DMS153 (cell line): ENCODE data around the gene IER2.

ENCODE experiments used
- DNase-seq: peaks from one replicate; lab custom pipeline; 2025; lab: John Stamatoyannopoulos, UW

The IER2 gene

DNA sequence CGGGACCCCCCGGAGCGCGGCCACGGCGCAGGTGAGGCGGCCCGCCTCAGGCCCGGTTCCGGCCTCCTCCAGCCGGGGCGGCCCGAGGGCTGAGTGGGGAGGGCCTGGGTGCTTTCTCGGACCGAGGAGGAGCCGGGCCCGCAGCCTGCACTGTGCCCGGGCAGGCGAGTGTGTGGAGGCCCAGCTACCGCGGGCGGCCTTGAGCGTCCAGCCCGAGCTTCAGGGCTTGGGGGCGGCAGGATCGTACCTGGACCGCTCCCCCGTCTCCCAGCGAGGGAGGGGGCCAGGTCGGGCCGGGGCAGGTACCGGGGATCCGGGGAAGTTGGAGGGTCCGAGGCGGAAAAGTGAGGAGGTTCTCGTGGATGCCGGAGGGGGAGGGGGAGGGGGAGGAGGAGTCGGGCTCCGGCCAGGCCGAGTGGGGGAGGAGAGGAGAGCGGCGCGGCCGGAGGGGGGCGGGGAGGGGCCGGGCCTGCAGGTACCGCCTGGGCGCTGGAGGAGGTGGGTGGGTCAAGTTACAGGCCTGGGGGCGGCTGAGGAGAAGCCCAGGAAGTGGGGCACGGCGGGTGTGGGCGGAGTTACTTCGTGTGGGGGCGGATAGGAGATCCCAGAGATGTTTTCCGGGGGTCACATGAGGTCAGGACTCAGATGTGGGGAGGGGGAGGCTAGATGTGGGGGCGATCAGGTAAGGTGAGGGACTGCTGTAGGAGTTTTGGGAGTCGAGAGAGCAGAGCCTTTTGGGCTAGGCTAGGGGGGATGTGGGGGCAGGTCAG, 31.6 kb upstream of the IER2 start:
- peak; percentile 29 for DNase-seq

DNA sequence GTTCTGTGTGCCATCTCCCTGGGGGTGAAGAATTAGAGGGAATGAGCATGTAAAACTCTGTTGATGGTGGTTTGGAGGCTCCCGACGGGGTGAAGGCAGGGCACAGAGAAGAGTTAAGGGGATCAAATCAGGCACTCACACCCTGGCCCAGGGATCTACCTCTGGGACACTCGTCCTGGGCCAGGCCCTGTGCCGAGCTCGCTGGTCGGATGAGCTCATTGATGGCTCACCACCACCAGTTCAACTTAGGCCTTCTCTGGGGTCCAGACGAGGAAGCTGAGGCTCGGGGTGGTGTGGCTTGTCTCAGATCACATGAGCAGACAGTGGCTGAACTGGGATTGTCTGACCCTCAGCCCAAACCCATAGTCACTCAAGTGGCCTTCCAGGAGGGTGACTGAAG, 30.6 kb upstream of the IER2 start:
- DNase-seq: no peak

DNA sequence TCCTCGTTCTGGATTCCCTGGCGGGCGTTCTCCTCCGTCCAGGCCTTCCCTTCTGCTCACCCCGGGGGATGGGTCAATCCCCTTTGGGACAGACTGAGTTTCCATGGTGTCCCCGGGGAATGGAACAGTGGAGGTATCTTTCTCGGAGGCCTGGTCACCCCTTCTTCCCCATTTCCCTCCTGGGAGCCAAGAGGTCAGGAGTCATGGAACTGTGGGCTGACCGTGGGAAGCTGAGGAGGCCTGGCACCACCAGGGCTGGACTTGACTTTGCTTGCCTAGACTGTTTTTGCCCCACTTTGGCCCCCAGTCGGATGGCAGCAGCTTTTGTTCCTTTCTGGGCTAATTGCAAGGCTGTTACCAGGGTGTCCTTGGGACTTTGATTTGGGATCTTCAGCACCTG, 30.2 kb upstream of the IER2 start:
- DNase-seq: no peak

DNA sequence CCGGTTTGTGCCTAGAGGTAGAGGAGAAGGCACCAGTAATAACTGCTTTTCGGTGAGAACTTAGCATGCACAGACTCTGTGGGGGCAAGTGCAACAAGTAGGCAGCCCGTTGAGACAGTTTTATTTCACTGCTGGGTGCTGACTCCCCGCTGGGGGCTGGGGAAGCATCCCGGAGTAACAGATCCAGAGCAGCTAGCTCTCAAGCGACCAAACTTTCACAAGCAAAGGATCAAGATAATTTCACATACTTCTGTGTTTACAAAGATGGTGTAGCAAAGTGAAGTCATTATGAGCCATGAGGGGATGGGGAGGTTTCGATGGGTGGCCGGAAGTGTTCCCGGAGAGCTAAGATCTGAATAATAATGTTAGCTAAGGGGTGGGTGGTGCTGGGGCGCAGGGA, 29.4 kb upstream of the IER2 start:
- DNase-seq: no peak

DNA sequence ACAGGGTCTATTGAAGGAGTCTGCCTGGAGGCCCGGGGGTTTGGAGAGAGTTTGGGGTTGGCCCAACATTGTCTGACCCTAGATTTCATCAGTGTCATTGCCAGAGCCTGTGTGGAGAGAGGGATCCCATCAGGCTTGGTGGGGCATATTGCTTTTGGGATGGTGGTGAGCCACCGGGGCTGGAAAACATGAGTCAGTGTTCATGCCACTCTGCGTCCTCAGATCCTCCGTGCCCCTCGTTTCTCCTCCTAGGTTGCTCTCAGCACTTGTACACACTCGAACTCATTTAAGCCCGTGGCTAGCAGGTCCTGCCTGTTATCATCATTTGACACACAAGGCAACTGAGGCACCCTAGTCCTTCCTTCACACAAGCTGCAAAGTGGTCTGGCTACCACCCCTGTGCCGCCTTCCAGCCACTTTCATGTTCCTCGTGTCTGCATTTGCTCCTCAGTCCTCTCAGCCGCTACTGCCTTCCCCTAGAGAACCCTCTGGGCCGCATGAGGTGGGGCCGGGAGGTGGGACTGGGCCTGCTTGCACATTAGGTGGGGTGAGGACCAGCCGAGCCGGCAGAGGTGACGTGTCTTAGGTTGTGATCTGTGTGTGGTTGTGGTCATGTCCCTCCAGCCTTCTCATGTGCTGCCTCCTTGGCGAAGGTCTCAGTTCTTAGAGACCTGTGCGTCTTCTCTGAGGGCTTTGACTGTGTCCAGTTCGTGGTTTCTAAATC, 28.5 kb upstream of the IER2 start:
- DNase-seq: no peak

DNA sequence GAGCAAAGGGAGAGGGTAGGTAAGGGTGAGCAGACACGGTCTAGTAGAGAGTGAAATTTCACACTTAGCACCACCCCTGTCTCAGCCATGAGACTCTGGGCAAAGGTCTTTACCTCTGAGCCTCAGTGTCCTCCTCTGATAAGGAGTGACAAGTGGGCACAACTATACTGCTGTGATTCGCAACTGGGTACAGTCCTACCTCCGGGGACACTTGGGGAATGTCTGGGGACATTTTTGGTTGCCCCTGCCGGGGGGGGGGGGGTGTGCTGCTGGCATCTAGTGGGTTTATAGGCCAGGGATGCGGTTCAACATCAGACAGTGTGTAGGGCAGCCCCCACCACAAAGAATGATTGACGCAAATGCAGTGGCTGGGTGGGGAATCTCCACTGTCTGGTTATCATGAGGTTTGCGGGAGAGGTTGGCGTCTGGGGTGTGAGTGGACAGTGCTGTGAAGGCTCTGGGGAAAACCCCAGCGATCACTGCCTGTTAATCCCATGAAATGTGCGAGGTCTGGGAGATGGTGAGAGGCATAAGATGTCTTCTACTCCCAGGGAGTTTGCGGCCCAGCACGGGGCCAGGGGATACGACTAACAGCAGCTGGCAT, 27.8 kb upstream of the IER2 start:
- DNase-seq: no peak

DNA sequence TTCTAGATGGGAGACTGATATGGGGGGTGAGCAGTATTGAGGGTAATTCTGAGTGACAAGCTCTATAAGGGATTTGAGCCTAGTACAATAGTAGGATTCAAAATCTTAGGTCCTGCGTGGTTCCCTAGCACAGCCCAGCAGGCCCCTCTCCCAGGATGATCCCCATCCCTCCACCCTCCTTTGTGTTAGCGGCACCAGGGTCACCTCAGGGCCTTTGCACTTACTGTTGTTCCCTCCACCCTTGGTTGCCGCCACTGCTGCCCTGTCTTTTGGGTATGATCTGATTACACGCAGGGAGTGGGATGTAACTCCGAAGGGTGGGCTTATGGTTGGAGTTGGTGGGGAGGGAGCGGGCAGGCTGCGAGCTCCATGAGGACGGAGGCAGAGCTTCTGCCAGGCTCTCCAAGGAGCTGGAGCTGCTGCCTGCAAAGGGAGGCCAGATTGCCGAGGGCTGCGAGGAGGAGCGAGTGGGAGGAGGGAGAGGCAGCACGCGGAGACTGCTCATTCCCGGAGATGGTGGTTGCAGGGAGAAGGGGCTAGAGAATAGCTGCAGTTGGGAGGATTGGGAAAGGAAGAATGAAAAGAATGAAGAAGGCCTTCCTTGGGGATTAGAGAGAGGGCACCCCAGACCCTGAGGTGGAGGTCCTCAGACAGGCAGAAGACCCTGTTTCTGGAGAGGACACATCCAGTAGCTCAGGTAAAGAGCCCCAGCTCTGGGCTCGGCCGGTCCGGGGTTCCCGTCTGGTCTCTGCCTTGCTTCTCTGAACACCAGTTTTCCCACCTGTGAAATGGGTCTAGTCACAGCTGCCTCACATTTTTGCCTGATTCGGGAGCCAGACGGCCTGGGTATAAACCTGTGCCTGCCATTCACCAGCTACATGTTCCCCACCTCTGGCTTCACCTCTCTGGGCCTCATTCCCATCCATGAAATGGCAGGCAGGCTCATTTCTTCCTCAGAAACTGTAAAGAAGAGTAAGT, 26.9 kb upstream of the IER2 start:
- no peak for DNase-seq

DNA sequence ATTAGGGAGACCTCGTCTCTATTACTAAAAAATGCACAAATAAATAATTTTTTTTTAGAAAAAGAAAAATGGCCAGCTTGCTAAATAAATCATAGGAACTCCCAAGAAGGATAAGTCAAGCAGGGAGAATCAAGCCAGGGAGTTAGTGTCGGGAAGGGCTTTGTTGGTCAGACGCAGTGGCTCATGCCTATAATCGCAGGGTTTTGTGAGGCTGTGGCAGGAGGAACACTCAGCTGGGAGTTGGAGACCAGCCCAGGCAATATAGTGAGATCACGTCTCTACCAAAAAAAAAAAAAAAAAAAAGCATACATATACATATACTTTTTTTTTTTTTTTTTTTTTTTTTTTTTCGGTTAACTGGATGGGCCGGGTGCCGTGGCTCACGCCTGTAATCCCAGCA, 23.2 kb upstream of the IER2 start:
- no peak for DNase-seq

DNA sequence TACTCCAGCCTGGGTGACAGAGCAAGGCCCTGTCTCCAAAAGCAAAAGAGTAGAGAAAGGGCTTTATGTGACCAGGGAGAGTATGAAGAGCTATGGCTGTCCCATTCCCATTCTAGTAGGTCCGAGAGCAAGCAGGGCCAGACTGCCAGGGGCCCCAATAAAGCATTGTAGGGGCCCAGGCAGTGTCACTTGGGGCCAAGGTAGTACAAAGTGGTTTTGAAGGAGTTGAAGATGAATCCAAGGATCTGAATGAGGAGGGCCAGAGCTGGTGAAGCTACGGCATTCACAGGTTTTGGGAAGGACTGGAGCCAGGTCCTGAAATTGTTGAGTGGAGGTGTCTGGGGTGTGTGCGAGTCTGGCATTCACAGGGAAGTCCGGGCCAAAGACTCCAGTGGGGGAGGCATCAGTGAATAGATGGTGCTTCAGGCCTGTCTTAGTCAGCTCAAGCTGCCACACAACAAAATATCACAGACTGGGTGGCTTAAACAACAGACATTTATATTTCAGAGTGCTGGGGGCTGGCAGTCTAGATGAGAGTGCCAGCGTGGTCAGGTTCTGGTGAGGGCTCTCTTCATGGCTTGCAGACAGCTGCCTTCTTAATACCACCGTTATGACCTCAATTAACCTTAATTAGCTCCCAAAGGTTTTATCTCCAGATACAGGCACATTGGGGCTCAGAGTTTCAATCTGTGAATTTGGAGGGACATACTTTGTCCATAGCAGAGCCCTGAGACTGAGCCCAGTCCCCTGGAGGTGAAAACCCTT, 22.2 kb upstream of the IER2 start:
- DNase-seq: no peak

DNA sequence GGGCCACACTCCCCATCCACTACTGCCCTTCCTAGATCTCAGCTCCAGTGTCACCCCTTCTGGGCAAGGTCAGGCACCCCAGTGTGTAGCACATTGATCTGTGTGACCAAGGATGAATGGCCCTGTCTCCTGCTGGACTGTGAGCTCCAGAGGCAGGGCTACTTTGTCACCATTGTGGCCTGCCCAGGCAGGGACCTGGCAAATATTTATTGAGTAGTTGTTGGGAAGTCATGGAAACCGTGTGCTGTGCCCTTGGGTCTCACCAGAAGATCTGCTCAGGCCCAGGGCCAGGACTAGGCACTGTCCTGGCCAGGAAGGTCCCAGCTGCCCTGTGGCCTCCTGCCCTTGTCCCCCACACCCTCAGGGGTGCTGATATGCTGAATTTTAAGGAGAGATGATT, 21.6 kb upstream of the IER2 start:
- no peak for DNase-seq

DNA sequence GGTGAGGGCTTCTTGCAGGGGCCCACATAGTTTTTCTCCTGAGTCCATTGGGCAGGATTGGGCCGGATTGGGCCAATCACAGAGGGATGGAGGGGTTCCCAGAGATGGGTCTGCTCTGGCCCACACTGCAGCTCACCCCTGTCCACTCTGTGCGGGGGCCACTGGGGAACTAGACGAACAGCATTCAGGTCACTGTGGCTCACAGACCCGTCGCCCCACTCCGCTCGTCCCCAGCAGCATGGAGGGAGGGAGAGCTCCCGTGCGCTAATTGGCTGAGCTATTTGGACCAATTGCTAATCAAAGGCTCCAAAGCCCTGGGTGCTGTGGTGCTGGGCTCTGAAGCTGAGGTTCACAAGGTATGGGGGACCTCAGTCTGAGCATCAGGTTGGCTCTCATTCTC, 20.8 kb upstream of the IER2 start:
- DNase-seq: no peak

DNA sequence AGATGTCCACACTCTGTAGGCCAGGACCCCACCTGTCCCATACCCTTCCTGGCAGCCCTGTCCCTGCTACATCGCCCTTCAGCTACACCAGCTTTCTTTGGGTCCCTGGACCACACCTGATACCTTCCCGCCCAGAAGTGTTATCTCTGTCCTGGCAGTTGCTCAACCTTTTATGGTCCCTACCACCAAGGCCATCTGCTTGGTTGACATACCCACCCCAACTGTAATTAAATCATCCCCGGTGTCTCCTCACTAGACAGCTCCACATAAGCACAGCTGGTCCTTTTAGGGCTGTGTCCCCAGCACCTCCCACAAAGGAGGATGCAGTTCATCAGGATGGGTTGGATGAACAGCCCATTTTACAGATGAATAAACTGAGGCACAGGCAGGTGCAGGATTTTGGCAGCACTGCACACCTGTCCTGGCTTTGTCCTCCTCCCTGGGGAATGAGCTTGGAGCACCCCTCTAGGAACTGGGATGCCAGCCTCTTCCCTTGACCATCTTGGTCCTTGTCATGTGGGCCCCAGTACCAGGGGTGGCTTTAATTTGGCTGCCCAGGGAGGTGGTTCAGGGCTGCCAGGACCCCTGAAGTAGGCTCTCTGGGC, 19.2 kb upstream of the IER2 start:
- DNase-seq: no peak

DNA sequence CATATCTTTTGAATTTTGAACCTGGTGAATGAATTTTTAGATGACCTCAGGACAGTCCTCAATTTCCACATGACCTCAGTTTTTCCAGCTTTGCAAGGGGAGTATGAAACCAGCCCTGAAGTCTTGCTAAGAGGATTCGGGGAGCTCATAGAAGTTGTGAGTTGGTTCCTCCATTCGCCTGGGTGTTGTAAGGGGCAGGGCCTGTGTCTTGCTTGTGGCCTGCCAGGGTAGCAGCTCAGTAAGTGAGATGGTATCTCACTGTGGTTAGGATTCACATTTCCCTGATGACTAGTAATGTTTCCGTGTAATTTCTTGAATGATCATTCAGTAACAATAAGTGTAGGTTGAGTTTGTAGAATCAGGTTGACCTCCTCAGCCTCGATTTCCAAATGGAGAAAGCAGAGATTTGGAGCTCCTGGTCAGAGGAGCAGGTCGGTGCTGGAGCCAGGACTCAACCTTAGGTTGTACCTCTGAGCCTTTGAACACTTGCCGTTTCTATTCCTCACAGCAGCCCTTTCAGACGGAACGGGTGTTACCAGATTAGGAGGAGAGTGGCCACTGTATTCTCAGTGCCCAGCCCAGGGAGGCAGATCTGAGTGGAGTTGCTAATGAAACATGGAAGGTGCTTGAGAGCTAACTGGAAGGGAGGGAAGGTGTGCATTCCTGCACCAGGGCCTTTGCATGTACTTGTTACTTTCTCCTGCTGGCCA, 17.6 kb upstream of the IER2 start:
- no peak for DNase-seq

DNA sequence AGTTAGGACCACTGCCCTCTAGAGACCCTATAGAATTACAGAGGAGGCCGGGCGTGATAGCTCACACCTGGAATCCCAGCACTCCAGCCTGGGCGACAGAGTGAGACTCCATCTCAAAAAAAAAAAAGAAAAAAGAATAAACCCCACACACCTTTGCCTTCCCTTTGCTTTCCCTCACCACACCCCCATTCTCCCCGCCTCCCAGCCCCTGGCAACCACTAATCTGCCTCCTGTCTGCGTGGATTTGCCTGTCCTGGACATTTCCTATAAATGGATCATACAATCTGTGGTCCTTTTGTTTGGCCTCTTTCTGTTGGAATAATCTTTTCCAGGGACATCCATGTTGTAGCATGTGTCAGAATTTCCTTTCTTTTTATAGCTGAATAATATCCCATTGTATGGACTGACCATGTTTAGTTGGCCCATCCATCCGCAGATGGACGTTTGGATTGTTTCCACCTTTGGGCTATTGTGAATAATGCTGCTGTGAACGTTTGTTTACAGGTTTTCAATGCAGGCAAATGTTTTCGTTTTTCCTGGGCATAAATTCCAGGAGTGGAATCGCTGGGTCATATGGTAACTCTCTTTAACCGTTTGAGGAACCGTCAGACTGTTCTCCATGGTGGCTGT, 16.9 kb upstream of the IER2 start:
- no peak for DNase-seq

DNA sequence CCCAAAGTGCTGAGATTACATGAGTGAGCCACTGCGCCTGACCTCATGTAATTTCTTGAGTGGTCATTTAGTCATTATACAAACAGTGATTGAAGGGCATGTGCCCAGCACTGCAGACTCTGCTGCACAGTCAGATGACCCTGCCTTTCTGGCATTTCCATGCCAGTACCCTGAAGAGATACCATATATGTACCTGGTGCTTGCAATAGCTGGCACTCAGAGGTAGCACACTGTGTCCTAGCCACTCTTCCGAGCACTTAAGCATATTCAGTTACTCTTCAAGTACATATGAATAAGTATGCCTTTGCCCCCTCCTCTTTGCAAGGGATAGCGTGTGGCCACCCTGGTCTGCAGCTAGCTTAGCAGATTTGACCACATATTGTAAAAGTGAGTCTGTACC, 15.6 kb upstream of the IER2 start:
- no peak for DNase-seq

DNA sequence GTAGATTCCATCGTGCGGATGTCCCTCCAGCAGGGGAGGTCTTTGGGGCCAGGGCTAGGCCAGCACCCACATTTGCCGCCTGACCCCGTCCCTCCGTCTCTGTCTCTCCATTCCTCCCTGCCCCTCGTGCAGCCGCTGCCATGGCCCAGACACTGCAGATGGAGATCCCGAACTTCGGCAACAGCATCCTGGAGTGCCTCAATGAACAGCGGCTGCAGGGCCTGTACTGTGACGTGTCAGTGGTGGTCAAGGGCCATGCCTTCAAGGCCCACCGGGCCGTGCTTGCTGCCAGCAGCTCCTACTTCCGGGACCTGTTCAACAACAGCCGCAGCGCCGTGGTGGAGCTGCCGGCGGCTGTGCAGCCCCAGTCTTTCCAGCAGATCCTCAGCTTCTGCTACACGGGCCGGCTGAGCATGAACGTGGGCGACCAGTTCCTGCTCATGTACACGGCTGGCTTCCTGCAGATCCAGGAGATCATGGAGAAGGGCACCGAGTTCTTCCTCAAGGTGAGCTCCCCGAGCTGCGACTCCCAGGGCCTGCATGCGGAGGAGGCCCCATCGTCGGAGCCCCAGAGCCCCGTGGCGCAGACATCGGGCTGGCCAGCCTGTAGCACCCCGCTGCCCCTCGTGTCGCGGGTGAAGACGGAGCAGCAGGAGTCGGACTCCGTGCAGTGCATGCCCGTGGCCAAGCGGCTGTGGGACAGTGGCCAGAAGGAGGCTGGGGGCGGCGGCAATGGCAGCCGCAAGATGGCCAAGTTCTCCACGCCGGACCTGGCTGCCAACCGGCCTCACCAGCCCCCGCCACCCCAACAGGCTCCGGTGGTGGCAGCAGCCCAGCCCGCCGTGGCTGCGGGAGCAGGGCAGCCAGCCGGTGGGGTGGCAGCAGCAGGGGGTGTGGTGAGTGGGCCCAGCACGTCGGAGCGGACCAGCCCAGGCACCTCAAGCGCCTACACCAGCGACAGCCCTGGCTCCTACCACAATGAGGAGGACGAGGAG, 14.8 kb upstream of the IER2 start:
- no peak for DNase-seq

DNA sequence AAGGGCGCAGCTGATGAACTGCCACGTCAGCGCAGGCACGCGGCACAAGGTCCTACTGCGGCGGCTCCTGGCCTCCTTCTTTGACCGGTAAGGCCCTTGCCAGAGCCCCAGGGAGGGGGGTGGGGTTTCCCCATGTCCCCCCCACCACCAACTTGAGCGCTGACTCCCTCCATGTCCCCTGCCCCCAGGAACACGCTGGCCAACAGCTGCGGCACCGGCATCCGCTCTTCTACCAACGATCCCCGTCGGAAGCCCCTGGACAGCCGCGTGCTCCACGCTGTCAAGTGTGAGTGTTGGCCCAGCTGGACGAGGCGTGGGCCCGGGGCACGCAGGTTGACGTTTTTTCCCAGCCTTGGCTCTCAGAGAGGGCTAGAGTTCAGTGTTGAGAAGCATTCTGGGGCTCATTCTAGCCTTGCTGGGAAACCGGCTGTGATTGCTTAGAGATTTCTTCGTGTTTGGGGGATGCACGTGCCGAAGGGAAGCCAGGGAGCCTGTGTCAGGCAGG, 12.9 kb upstream of the IER2 start:
- DNase-seq: no peak

DNA sequence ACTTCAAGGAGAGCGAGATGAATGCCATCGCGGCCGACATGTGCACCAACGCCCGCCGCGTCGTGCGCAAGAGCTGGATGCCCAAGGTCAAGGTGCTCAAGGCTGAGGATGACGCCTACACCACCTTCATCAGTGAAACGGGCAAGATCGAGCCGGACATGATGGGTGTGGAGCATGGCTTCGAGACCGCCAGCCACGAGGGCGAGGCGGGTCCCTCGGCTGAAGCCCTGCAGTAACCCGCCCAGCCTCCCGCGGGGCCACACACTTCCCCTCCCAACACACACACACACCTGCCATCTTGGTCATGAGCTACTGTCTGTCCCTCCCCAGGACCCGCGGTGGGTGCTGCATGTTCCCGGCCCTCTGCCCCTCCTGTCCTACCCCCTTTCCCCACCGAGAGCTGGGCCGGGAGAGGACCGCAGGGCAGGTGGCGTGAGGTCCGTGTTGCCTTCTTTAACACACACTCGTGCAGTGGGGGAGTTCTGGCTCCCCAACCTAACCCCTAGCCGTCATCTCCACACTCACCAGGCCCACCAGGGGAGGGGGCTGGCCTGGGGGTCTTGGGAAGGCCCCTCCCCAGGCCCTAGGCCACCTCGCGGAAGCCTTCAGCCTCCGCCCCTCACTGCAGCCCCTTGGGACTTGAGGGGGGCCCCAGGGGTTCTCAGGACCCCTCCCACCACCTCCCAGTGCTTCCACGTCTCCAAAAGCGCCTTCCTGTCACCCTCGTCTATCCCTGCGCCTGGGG, 11.9 kb upstream of the IER2 start:
- no peak for DNase-seq
